T-helper 22 cell (primary cell): ENCODE measurements around the gene MMP3.

Experiments used
- DNase-seq: peaks from one replicate; pipeline ENCODE4 v3.0.0-alpha.2; 2020; ENCODE audit warnings: low read depth

Gene MMP3

GRCh38 chr11:102791271-102792036, 52.0 kb downstream of the MMP3 start:
- no peak for DNase-seq

- no peak for DNase-seq
Observed at GRCh38 chr11:102788334-102788995, 54.9 kb downstream of the MMP3 start.
